Pulmonary artery endothelial cell (primary cell): ENCODE results near the gene RIC8A. TPM values are rescaled to one million over a fixed set of nuclear protein-coding genes. Genes with fewer than 3 reads are reported as not detected.

Source experiments
- DNase-seq: peaks from one replicate; pipeline ENCODE4 v3.0.0-alpha.2; 2011; ENCODE audit warnings: low read depth, low spot score
- total RNA-seq: library from RNA; depleted of rRNA; stranded (reverse); fragments of >200 nt; gene quantifications from 2 replicates; pipeline ENCODE4 v1.2.3, GENCODE V29; 2014

The RIC8A gene
- total RNA-seq, 1 donor from 2014 or later: 187 TPM

DNA sequence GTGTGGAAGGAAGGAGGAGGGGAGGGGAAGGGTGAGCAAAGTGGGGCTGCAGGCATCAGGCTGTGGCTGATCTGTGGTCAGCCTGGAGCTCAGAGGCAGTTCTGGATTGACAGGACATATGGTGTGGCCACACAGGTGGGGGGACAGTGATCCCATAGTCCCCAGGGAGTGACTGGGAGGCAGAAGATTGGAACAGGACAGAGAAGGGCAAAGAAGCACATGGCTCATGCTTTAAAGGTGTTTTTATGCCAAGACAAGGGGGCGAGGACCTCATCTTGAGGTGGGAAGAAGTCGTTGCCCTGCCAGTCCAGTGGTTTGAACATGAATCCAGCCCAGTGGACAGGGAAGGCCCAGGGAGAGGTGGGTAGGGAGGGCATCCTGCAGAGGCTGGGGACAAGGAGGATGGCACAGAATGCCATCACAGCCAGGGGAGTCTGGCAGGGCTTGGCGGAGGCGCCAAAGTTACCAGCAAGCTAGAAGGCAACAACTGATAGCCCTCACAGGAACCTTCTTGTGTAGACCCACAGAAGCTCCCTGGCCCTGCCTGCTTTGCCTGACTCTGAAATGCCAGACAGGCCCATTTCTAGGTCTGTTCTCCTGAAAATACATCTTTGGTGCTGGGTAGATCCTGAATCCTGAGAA, 3.4 kb upstream of the RIC8A start:
- DNase-seq: no peak

GRCh38 chr11:204587-205109, 2.9 kb upstream of the RIC8A start:
- DNase-seq: no peak

DNA sequence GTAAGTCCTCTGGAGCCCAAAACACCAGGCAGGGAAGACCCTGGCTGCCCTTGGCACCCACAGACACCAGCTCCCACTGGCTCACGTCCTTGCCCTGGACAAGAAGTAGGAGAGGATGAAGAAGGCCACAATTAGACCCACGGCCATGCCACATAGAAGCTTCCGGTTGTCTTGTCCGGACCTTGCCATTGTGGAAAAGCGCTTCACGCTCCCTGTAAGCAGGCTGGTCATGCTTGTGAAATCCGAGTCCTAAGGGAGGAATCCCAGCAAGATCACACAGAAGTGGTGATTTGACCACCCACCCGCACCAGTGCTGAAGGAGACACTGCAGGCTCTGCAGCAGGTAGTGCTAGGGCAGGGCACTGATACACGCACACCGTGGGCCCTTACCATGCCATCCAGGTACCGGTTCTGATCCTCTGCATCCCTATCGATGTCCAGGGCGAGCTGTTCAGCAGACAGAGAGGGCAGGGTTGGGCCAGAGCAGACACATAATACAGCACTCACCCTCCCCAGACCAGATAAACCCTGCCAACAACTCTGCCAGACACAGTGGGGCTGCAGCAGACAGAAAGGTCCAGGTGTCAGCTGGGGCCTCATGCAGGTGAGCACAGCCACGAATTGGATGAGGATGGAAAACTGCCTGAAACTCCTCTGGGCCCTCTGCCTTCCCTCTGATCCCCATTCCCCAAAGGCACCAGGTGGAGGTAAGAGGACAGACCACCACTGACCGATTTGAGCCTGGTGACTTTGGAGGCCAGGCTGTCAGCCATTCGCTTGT, 2.1 kb upstream of the RIC8A start:
- DNase-seq: no peak

DNA sequence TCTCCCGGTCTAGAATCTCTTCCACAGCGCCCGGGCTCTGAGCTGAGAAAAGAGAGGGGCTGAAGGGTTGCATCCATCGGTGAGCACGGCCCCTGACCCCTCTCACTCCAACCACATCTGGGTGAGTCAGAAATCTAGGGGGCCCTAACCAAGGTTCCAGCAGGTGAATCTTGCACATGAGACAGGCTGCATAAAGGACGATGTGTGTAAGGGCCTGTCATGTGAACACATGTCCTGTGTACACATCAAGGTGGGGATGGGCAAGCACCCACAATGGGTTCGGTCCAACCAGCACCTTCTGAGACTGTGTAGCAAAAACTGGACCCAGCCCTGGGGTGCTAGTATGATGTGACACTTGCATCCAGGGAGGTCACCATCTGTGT, 1.5 kb upstream of the RIC8A start:
- DNase-seq: no peak

GRCh38 chr11:206526-207207, 841 bp upstream of the RIC8A start:
- no peak for DNase-seq

GRCh38 chr11:207863-208180, 314 bp downstream of the RIC8A start:
- peak; percentile 45 for DNase-seq

- no peak for DNase-seq
Measured at GRCh38 chr11:208181-208916, 841 bp downstream of the RIC8A start.

DNA sequence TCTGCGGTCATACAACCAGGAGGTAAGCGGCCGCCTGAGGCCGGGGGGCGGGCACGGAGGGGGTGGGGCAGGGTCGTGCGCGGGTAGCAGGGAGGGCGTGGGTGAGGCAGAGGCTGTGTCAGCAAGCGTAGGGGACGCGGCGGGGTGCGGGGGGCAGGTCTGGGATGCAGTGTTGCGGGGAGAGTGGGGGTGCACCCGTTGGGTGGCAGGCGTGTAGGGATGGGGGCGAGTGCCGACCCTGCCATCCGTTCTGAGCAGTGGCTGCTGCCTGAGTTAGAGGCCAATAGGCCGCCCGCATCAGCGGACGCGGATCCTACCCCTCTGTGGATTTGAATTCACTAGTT, 1.4 kb downstream of the RIC8A start:
- DNase-seq: no peak

DNA sequence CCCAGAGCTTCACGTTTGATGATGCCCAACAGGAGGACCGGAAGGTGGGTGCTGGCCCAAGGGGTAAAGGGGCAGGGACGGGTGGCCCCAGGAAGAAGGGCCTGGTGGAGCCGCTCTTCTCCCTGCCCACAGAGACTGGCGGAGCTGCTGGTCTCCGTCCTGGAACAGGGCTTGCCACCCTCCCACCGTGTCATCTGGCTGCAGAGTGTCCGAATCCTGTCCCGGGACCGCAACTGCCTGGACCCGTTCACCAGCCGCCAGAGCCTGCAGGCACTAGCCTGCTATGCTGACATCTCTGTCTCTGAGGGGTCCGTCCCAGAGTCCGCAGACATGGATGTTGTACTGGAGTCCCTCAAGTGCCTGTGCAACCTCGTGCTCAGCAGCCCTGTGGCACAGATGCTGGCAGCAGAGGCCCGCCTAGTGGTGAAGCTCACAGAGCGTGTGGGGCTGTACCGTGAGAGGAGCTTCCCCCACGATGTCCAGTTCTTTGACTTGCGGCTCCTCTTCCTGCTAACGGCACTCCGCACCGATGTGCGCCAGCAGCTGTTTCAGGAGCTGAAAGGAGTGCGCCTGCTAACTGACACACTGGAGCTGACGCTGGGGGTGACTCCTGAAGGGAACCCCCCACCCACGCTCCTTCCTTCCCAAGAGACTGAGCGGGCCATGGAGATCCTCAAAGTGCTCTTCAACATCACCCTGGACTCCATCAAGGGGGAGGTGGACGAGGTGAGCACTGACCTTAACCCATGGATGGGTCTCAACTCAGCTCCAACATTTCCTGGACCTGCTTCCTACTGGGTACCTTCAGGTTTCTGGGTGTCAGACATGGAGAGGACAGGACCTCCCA, 2.0 kb downstream of the RIC8A start:
- no peak for DNase-seq

DNA sequence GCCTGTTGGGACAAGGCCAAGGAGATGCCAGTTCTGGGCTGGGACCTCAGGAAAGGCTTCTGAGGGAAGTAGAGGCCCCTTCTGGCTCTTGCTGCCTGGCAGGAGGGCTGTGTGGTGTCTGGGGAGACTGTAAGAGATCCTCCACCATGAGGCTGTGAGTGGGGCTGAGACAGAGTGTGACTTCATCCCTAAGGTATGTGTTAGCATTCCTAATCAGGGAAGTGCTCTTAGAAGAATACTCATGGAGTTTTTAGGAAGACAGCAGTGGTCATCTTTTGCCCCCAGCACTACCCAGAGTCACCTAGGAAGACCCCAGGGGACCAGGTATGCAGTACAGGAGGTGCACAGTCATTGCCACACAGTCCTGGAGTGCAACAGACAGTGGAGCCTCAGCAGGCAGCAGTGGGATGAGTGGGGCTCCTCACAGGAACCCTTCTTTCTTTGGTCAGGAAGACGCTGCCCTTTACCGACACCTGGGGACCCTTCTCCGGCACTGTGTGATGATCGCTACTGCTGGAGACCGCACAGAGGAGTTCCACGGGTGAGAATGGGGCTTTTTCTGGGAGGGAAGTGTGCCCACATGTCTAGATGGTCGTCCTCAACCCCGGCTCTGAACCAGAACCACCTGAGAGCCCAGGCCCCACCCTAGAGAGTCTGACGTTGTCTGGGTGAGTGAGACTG, 2.8 kb downstream of the RIC8A start:
- DNase-seq: no peak

DNA sequence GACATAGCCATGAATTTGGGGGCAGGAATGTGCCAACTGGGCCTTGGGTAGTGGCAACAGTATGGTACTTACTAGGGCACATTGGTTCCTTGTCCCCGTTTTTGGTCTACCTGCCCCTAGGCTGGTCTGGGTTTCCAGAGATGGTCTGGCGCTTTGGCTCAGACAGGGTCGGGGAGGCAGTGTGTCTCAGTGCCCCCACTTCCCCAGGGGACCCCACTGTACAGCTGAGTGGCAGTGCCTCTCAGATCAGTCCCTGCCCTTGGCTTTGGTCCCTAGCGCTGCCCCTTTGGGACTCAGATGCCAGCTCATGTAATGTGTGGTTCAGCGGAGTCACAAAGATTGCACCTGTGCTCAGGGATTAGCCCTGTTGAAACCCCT, 3.3 kb downstream of the RIC8A start:
- no peak for DNase-seq

DNA sequence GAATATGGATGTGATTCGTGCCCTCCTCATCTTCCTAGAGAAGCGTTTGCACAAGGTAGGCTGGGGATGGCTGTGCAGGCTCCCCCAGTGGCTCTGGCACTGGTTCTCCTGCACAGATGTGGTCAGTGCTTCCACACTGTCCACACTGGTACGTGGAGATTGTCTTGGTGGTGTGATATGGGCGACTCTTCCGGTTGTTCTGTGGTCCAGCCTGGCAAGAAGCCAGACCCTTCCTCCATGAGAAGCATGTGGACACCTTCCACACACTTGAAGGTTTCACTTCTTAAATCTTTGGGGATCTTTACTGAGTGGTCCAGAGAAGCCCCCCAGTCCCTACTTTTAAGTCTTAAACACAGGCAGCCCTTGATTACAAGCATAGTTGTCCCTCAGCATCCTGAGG, 3.8 kb downstream of the RIC8A start:
- DNase-seq: no peak

GRCh38 chr11:211741-212140, 4.2 kb downstream of the RIC8A start:
- no peak for DNase-seq

DNA sequence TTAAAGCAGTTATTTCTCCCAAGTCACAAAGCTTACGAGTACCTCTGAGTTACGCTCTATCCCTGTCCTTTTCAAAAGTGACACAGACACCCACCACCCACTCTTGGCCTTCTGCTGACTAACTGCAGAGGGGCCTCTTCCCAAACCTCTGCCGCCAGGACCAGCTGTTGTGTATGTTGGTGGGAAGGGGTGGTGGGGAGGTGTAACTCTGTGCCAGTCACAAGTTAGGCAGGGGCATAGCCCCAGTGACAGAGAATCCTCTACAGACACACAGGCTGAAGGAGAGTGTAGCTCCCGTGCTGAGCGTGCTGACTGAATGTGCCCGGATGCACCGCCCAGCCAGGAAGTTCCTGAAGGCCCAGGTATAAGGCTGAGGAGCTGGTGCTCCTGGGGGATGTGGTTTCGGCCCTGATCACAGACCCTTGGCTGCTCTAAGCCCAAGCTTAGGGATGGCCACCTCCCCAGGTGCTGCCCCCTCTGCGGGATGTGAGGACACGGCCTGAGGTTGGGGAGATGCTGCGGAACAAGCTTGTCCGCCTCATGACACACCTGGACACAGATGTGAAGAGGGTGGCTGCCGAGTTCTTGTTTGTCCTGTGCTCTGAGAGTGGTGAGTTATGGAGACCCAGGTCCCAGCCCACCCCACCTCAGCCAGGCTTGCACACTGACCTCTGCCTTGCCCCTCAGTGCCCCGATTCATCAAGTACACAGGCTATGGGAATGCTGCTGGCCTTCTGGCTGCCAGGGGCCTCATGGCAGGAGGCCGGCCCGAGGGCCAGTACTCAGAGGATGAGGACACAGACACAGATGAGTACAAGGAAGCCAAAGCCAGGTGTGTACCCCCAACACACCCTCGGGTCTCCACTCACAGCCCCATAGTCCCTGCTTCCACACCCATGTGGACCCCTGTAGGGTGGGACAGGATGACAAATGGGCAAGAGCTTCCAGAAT, 4.9 kb downstream of the RIC8A start:
- DNase-seq: no peak

GRCh38 chr11:213111-213510, 5.6 kb downstream of the RIC8A start:
- no peak for DNase-seq

DNA sequence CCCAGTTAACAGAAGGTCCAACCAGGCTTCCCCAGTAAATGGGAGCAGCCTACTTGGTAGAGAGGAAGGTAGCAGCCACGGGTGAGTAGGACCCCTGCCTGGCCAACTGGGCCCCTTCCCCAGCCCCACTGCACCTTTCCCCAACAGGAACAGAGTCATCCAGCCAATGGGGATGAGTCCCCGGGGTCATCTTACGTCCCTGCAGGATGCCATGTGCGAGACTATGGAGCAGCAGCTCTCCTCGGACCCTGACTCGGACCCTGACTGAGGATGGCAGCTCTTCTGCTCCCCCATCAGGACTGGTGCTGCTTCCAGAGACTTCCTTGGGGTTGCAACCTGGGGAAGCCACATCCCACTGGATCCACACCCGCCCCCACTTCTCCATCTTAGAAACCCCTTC, 6.6 kb downstream of the RIC8A start:
- DNase-seq: no peak

GRCh38 chr11:215581-216037, 8.1 kb downstream of the RIC8A start:
- DNase-seq: no peak

GRCh38 chr11:216081-216974, 8.8 kb downstream of the RIC8A start:
- DNase-seq: no peak
